ENCODE measurements around the gene ERF. TPM values are rescaled to one million over a fixed set of nuclear protein-coding genes. Genes with fewer than 3 reads are reported as not detected.

Gene ERF
- total RNA-seq, 1 donor from 2014 or later, result 53.9 TPM

DNA sequence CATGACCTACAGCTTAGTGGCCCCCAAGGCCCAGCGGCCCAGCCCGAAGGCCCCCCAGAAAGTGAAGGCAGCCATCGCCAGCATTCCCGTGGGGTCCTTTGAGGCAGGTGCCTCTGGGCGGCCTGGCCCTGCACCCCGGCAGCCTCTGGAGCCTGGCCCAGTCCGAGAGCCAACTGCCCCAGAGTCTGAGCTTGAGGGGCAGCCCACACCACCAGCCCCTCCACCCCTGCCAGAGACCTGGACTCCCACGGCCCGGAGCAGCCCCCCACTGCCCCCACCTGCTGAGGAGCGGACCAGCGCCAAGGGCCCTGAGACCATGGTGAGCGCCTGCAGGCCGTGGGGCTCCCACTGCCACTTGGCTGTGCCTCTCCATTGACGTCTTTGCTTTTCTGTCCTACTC, 38.0 kb upstream of the ERF start:
- DNase-seq (no peak), ATAC-seq (no peak)
- intact Hi-C loops (cut with DNase I), result no loop called here
- TF ChIP-seq CTCF (IDR thresholded peaks at IDR 0.05), result no peak
- Histone ChIP-seq H3K4me3 (no peak overlapping the region), H3K36me3 (peaks cover 69% of the 10 kb centered on the region), H3K27me3 (no peaks in the 10 kb centered on the region), H3K4me1 (no peaks in the 10 kb centered on the region), H3K9me3 (no peaks in the 10 kb centered on the region), H3K27ac (no peak overlapping the region)

DNA sequence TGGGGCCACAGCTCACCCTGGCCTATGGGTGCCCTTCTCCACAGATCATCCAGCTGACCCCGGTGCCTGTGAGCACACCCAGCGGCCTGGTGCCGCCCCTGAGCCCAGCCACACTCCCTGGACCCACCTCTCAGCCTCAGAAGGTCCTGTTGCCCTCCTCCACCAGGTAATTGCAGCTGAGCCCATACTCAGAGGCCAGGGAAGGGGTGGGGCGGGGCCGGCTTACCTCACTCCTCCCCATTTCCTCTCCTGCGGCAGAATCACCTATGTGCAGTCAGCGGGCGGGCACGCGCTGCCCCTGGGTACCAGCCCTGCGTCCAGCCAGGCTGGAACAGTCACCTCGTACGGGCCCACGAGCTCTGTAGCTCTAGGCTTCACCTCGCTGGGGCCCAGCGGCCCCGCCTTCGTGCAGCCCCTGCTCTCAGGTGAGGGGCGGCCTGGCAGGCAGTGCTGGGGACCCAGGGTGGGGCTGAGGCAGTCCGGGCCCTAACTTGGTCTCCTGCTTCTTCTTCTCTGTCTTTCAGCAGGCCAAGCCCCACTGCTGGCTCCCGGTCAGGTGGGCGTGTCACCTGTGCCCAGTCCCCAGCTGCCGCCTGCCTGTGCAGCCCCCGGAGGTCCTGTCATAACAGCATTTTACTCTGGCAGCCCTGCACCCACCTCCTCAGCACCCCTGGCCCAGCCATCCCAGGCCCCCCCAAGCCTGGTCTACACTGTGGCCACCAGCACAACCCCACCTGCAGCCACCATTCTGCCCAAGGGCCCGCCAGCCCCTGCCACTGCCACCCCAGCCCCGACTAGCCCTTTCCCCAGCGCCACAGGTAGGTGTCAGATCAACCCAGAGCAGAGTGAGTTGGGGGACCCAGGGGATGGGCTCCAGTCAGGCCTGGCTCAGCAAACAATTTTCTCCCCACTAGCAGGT, 37.4 kb upstream of the ERF start:
- Histone ChIP-seq H3K4me1 (no peaks in the 10 kb centered on the region), H3K4me3 (no peak overlapping the region), H3K27me3 (no peaks in the 10 kb centered on the region), H3K9me3 (no peaks in the 10 kb centered on the region), H3K36me3 (peaks cover 76% of the 10 kb centered on the region), H3K27ac (no peak overlapping the region)
- no peak for DNase-seq
- intact Hi-C loops (cut with DNase I), result no loop called here
- ATAC-seq, result no peak
- TF ChIP-seq CTCF (IDR thresholded peaks at IDR 0.05), result no peak

DNA sequence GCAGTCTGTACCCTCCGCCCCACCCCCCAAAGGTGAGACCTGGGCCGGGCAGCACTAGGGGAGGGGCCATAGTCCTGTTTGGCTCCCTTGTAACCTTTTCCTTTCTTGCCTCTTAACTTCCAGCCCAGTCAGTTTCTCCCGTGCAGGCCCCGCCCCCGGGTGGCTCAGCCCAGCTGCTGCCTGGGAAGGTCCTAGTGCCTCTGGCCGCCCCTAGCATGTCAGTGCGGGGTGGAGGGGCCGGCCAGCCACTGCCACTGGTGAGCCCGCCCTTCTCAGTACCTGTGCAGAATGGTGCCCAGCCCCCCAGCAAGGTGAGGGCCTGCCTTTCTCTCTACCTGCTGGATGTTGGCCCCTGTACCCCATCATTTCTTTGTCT, 36.5 kb upstream of the ERF start:
- no peaks in the 10 kb centered on the region for H3K27me3 ChIP-seq
- H3K4me1 ChIP-seq, result no peaks in the 10 kb centered on the region
- intact Hi-C loops (cut with DNase I), result no loop called here
- TF ChIP-seq CTCF (IDR thresholded peaks at IDR 0.05), result no peak
- no peak overlapping the region for H3K4me3 ChIP-seq
- no peak for DNase-seq
- no peak overlapping the region for H3K27ac ChIP-seq
- H3K36me3 ChIP-seq, result peaks cover 81% of the 10 kb centered on the region
- H3K9me3 ChIP-seq, result no peaks in the 10 kb centered on the region
- ATAC-seq, result no peak

DNA sequence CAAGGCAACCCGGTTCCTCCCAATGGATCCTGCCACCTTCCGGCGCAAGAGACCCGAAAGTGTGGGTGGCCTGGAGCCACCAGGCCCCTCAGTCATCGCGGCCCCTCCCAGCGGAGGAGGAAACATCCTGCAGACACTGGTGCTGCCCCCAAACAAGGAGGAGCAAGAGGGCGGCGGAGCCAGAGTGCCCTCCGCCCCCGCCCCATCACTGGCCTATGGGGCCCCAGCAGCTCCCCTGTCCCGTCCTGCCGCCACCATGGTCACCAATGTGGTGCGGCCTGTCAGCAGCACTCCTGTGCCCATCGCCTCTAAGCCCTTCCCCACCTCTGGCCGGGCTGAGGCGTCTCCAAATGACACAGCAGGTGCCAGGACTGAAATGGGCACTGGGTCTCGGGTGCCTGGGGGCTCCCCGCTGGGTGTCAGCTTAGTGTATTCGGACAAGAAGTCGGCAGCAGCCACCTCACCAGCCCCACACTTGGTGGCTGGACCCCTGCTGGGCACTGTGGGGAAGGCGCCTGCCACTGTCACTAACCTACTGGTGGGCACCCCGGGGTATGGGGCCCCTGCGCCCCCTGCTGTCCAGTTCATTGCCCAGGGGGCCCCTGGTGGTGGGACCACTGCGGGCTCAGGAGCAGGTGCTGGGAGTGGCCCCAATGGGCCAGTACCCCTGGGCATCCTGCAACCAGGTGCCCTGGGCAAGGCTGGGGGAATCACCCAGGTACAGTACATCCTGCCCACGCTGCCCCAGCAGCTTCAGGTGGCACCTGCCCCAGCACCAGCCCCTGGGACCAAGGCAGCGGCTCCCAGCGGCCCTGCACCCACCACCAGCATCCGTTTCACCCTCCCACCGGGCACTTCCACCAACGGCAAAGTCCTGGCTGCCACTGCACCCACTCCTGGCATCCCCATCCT, 35.9 kb upstream of the ERF start:
- no peak for DNase-seq
- intact Hi-C loops (cut with DNase I), result no loop called here
- peak; percentile 13 for ATAC-seq

GRCh38 chr19:42290136-42290522, 35.2 kb upstream of the ERF start:
- intact Hi-C loops (cut with DNase I), result no loop called here
- Histone ChIP-seq H3K4me3 (no peak overlapping the region), H3K27ac (no peak overlapping the region), H3K4me1 (peaks cover 12% of the 10 kb centered on the region), H3K9me3 (no peaks in the 10 kb centered on the region), H3K27me3 (no peaks in the 10 kb centered on the region), H3K36me3 (peaks cover 81% of the 10 kb centered on the region)
- no peak for ATAC-seq
- no peak for TF ChIP-seq CTCF (IDR thresholded peaks at IDR 0.05)
- DNase-seq, result no peak

More for the DNA sequence above, 35.9 kb upstream of the ERF start:
- Histone ChIP-seq H3K27ac (no peak overlapping the region), H3K4me1 (peaks cover 5% of the 10 kb centered on the region), H3K9me3 (no peaks in the 10 kb centered on the region), H3K36me3 (peaks cover 81% of the 10 kb centered on the region), H3K4me3 (no peak overlapping the region), H3K27me3 (no peaks in the 10 kb centered on the region)
- TF ChIP-seq CTCF (IDR thresholded peaks at IDR 0.05), result peak; percentile 47

Measured in upper lobe of right lung (tissue), 1 donor.